Spleen (tissue), 11 donors: Measurements from ENCODE around the gene FXYD5. TPM values are rescaled to one million over a fixed set of nuclear protein-coding genes. Genes with fewer than 3 reads are reported as not detected.

Experiments used
- DNase-seq: peaks from one replicate; pipeline ENCODE4 v3.0.0-alpha.2; 2020
- H3K27ac ChIP-seq, 8 donors: fragments of 200-600 bp; sonication (generic) in 7 of 8; 1 replicate in 4 of 8; 2 replicates in 4 of 8; pipeline versions ENCODE4 v1.5.0 to v1.8.0; 2016 to 2021; ENCODE audit warnings: inconsistent platforms in 4 of 8, mild to moderate bottlenecking in 4 of 8, moderate library complexity in 1 of 8
- H3K27me3 ChIP-seq, 7 donors: fragments of 200-600 bp; sonication (generic) in 6 of 7; replicated peaks in 1 of 7; 1 replicate in 4 of 7; 2 replicates in 3 of 7; pipeline versions ENCODE4 v1.5.0 to v1.8.0; 2016 to 2021; ENCODE audit warnings: inconsistent platforms in 3 of 7, mild to moderate bottlenecking in 1 of 7
- H3K36me3 ChIP-seq, 6 donors: fragments of 200-600 bp; sonication (generic) in 5 of 6; 1 replicate in 4 of 6; 2 replicates in 2 of 6; pipeline versions ENCODE4 v1.5.0 to v1.8.0; 2016 to 2021; ENCODE audit warnings: inconsistent platforms in 2 of 6
- H3K4me1 ChIP-seq, 6 donors: fragments of 200-600 bp; sonication (generic) in 5 of 6; 1 replicate in 3 of 6; 2 replicates in 3 of 6; pipeline versions ENCODE4 v1.5.0 to v1.8.0; 2016 to 2021; ENCODE audit warnings: inconsistent platforms in 3 of 6
- H3K4me3 ChIP-seq, 8 donors: fragments of 200-600 bp; sonication (generic) in 7 of 8; 1 replicate in 4 of 8; 2 replicates in 4 of 8; pipeline versions ENCODE4 v1.5.0 to v1.8.0; 2016 to 2021; ENCODE audit warnings: inconsistent platforms in 4 of 8, mild to moderate bottlenecking in 4 of 8, moderate library complexity in 2 of 8
- H3K9me3 ChIP-seq, 8 donors: fragments of 200-600 bp; sonication (generic) in 7 of 8; 1 replicate in 4 of 8; 2 replicates in 4 of 8; pipeline versions ENCODE4 v1.5.0 to v1.8.0; 2016 to 2021; ENCODE audit warnings: inconsistent platforms in 4 of 8
- CTCF ChIP-seq, 11 experiments: fragments of 200-600 bp in 7 of 11; fragments of 450-650 bp in 4 of 11; sonication (generic) in 4 of 11; IDR thresholded peaks in 8 of 11; conservative IDR thresholded peaks in 3 of 11; 1 replicate in 7 of 11; 2 replicates in 4 of 11; pipeline versions ENCODE4 v1.4.0 to v1.8.0; 2016 to 2021; ENCODE audit warnings: antibody characterized with exemption in 11 of 11, inconsistent platforms in 4 of 11, mild to moderate bottlenecking in 1 of 11
- POLR2A ChIP-seq, 3 donors: fragments of 450-650 bp; IDR thresholded peaks; one replicate each; pipeline ENCODE4 v1.5.1; 2017; ENCODE audit warnings: antibody characterized with exemption in 3 of 3, mild to moderate bottlenecking in 1 of 3
- POLR2AphosphoS5 ChIP-seq, 3 donors: sonication (generic); formaldehyde crosslinking; IDR thresholded peaks; one replicate each; pipeline ENCODE4 v1.5.1; 2017; ENCODE audit warnings: antibody characterized with exemption in 3 of 3
- WGBS, 5 donors: extraction: QIAGEN DNeasy Blood & Tissue Kit in 3 of 5; methylation state at CpG; one replicate each; pipeline versions ENCODE4 v1.1.5 to v1.1.7; 2013 to 2018; 5-methylcytosine and 5-hydroxymethylcytosine counted together
- intact Hi-C: fragments of 100-400 bp; cut with DNase I; formaldehyde crosslinking; loops from one replicate; pipeline ENCODE4 v1.15.0; 2023; ENCODE audit warnings: low total_unique reads
- polyA plus RNA-seq, 3 donors: library from polyadenylated mRNA; stranded (reverse); fragments of 200-250 nt; gene quantifications; one replicate each; pipeline ENCODE4 v1.2.1, GENCODE V29; 2013
- total RNA-seq, 7 donors: library from RNA; depleted of rRNA in 3 of 7; stranded (reverse); fragments of >200 nt in 3 of 7; fragmentation: NEBNext Ultra II Directional in 4 of 7; extraction: Animal tissue kit (Norgen Biotek cat#: 25700) in 4 of 7; gene quantifications; one replicate each; pipeline versions ENCODE4 v1.1.0 to v1.2.1, GENCODE V29; 2016 to 2021
- donor health status: healthy with polysubstance abuse.
- donor health status: DM: no; HTN: no; CAD: no; lungs with moderate emphysema.
- donor health status: DM: no; HTN: no; CAD: no.
- donor health status: Bipolar disorder and iron deficiency.
- donor health status: healthy.
- donor health status: DM: no; HTN: no; CAD: no.
- donor health status: DM: yes; HTN: yes; CAD: no.

Gene FXYD5
- total and polyA plus RNA-seq, 10 donors = 132 to 235 (median 175) TPM

- H3K36me3 ChIP-seq = no peaks in the 10 kb centered on the region
These were observed 60.4 kb downstream of the FXYD5 start for GRCh38 chr19:35214766-35215422.

DNA sequence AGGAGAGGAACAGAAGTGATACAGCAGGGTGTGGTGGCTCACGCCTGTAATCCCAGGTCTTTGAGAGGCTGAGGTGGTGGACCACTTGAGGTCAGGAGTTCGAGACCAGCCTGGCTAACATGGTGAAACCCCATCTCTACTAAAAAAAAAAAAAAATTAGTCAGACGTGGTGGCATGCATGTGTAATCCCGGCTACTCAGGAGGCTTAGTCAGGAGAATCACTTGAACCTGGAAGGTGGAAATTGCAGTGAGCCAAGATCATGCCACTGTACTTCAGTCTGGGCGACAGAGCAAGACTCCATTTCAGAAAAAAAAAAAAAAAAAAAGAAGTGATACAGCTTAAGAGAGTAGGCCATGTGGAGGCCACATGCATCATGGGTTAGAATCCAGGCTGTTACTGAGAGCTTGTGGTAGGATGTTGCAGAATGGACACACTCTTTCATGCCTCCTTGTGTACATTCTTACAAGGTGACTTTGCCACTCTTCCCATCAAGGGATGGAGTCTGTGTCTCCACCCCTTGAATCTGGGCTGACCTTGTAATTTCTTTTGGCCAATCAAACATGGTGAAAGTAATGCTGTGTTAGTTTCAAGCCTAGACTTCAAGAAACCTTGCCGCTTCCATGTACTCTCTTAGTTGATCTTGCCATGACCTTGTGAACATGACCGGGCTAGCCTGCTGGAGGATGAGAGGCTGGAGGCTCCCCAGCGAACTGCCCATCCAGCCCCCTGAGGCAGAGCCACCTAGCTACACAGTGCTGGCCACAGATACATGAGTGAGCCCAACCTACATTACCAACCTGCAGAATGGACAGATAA lies 61.7 kb downstream of the FXYD5 start:
- Histone ChIP-seq H3K36me3 (no peaks in the 10 kb centered on the region), H3K4me3 (no peak overlapping the region), H3K4me1 (peaks cover 33 to 78% (median 53%) of the 10 kb centered on the region in 6 donors), H3K27me3 (no peaks in the 10 kb centered on the region), H3K9me3 (peaks cover 0 to 18% (median 7%) of the 10 kb centered on the region in 8 donors), H3K27ac (peak overlapping the region in 3 of 8 donors; percentile 88 to 98 (median 89))
- 70 to 84% (median 78%) methylated on average over 8 of the region's 8 CpGs for WGBS, 5 donors
- peak; percentile 59 for DNase-seq
- TF ChIP-seq POLR2A (IDR thresholded peaks at IDR 0.05) (no peak), POLR2AphosphoS5 (IDR thresholded peaks at IDR 0.05) (no peak), CTCF (IDR thresholded peaks at IDR 0.05 in 8 of 11, conservative IDR thresholded peaks at IDR 0.05 in 3 of 11) (no peak)
- intact Hi-C loops = no loop called here

More at GRCh38 chr19:35214766-35215422, 60.4 kb downstream of the FXYD5 start:
- Histone ChIP-seq H3K4me3 (no peak overlapping the region), H3K27ac (peak overlapping the region in 7 of 8 donors; percentile 84 to 98 (median 88)), H3K4me1 (peaks cover 35 to 78% (median 61%) of the 10 kb centered on the region in 6 donors), H3K9me3 (peaks cover 0 to 18% (median 7%) of the 10 kb centered on the region in 8 donors), H3K27me3 (no peaks in the 10 kb centered on the region)
- DNase-seq = no peak
- TF ChIP-seq POLR2A (IDR thresholded peaks at IDR 0.05) = no peak
- no peak for TF ChIP-seq CTCF (IDR thresholded peaks at IDR 0.05 in 8 of 11, conservative IDR thresholded peaks at IDR 0.05 in 3 of 11)
- no peak for TF ChIP-seq POLR2AphosphoS5 (IDR thresholded peaks at IDR 0.05)
- intact Hi-C loops = no loop called here
- WGBS, 5 donors = 69 to 81% (median 79%) methylated on average over 7 of the region's 7 CpGs

DNA sequence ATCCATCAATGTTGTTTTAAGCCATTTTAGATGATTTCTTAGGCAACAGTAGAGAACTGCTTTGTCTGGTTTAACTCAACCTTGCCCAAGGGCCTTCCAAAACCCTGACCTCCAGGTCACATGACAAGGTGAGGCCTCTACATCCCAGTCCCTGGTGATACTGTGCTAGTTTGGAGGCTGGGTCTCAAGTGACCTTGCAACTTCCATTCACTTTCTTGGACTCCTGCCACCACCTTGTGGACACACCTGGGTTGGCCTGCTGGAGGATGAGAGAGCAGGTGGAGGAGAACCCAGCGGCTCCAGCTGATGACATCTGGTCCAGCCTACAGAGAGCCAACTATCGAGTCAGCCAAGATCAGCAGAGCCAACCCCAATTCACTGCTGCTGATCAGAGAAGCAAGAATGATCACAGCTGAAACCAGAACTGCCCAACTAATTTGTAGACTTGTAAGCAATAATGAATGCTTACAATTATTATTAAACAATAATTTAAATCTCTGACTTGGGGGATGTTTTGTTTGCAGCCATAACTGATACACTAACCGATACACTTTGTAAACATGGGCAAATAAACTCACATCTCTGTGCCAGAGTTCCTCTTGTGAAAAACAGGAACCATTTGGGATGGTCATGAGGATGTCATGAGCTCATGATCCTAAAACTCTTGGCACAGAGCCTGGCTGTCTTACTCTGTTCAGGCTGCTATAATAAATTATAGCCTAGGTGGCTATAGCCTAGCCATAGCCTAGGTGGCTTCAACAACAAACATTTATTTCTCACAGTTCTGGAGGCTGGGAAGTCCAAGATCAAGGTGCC lies 62.5 kb downstream of the FXYD5 start:
- WGBS, 5 donors = 53 to 85% (median 66%) methylated on average over 3 of the region's 3 CpGs
- peak; percentile 80 for DNase-seq
- no peaks in the 10 kb centered on the region for H3K36me3 ChIP-seq
- peaks cover 0 to 18% (median 7%) of the 10 kb centered on the region in 8 donors for H3K9me3 ChIP-seq
- TF ChIP-seq CTCF (IDR thresholded peaks at IDR 0.05 in 8 of 11, conservative IDR thresholded peaks at IDR 0.05 in 3 of 11) = peak in 9 of 11 experiments; percentile 14 to 57 (median 40)
- TF ChIP-seq POLR2AphosphoS5 (IDR thresholded peaks at IDR 0.05) = no peak
- H3K4me3 ChIP-seq = no peak overlapping the region
- no peaks in the 10 kb centered on the region for H3K27me3 ChIP-seq
- peaks cover 25 to 76% (median 45%) of the 10 kb centered on the region in 6 donors for H3K4me1 ChIP-seq
- peak overlapping the region in 3 of 8 donors; percentile 13 to 98 (median 88) for H3K27ac ChIP-seq
- intact Hi-C loops = no loop called here
